H1 (cell line): ENCODE measurements around the gene NANOS3. TPM values are rescaled to one million over a fixed set of nuclear protein-coding genes. Genes with fewer than 3 reads are reported as not detected.

Source experiments
- CTCF ChIA-PET: fragments of 300-600 bp; sonication (Branson Sonifier 250); formaldehyde crosslinking; loops from one replicate; lab custom pipeline; 2021; ENCODE audit not compliant: partially characterized antibody; lab: Charles Lee
- POLR2A ChIA-PET: fragments of 300-600 bp; sonication (Branson Sonifier 250); formaldehyde crosslinking; loops from one replicate; lab custom pipeline; 2021; ENCODE audit warnings: inconsistent platforms; ENCODE audit not compliant: partially characterized antibody; lab: Charles Lee
- DNase-seq, 2 experiments: peaks; one replicate each; pipeline versions ENCODE4 v3.0.0 to v3.0.0-alpha.2; 2010 to 2022; ENCODE audit warnings: low spot score in 2 of 2, low read depth in 1 of 2, mixed read lengths in 1 of 2
- FAIRE-seq: peaks from 2 replicates; lab custom pipeline; 2011; peaks lifted over from hg19 to GRCh38; lab: Jason Lieb, UNC
- H2AFZ ChIP-seq: 2 replicates; pipeline ENCODE4 v1.8.1; 2012; ENCODE audit warnings: low read length, inconsistent platforms
- H2AK5ac ChIP-seq: 2 replicates; pipeline ENCODE4 v1.6.1; 2013; ENCODE audit warnings: low read depth, low read length
- H2BK120ac ChIP-seq: replicated peaks from 2 replicates; pipeline ENCODE3; 2013; ENCODE audit warnings: low read depth, low read length, inconsistent platforms
- H2BK12ac ChIP-seq: 2 replicates; pipeline ENCODE4 v1.6.1; 2013; ENCODE audit warnings: low read depth, low read length
- H2BK15ac ChIP-seq: 2 replicates; pipeline ENCODE4 v1.6.1; 2013; ENCODE audit warnings: low read length
- H2BK20ac ChIP-seq: 2 replicates; pipeline ENCODE4 v1.6.1; 2013; ENCODE audit warnings: low read length
- H2BK5ac ChIP-seq: 2 replicates; pipeline ENCODE4 v1.6.1; 2013; ENCODE audit warnings: low read depth, low read length
- H3K14ac ChIP-seq: 2 replicates; pipeline ENCODE4 v1.6.1; 2013; ENCODE audit warnings: inconsistent platforms; ENCODE audit not compliant: insufficient read length
- H3K18ac ChIP-seq: 2 replicates; pipeline ENCODE4 v1.6.1; 2013; ENCODE audit warnings: low read length; ENCODE audit errors: extremely low read depth
- H3K23ac ChIP-seq: 2 replicates; pipeline ENCODE4 v1.6.1; 2013; ENCODE audit warnings: inconsistent platforms; ENCODE audit not compliant: insufficient read length
- H3K23me2 ChIP-seq: 2 replicates; pipeline ENCODE4 v1.6.1; 2013; ENCODE audit warnings: low read depth, low read length
- H3K27ac ChIP-seq: 2 replicates; pipeline ENCODE4 v1.6.1; 2011; ENCODE audit warnings: low read depth, low read length, inconsistent platforms
- H3K27me3 ChIP-seq, 4 experiments: replicated peaks in 1 of 4; 1 replicate in 1 of 4; 2 replicates in 3 of 4; pipeline versions ENCODE4 v1.6.1 to v1.8.1; 2011 to 2013; ENCODE audit warnings: low read length in 3 of 4, mild to moderate bottlenecking in 3 of 4, inconsistent platforms in 2 of 4, mixed read lengths in 2 of 4, moderate library complexity in 1 of 4; ENCODE audit not compliant: control insufficient read depth in 3 of 4, insufficient read depth in 3 of 4; ENCODE audit errors: extremely low read depth in 1 of 4
- H3K36me3 ChIP-seq, 4 experiments: 2 replicates each; pipeline versions ENCODE4 v1.6.1 to v1.8.1; 2011 to 2013; ENCODE audit warnings: mild to moderate bottlenecking in 4 of 4, low read length in 3 of 4, moderate library complexity in 2 of 4, control low read depth in 1 of 4, inconsistent platforms in 1 of 4; ENCODE audit not compliant: insufficient read depth in 4 of 4, control insufficient read depth in 2 of 4
- H3K4ac ChIP-seq: replicated peaks from 2 replicates; pipeline ENCODE3; 2013; ENCODE audit warnings: low read length, low read depth, mixed read lengths, inconsistent platforms; ENCODE audit not compliant: insufficient read length
- H3K4me1 ChIP-seq, 4 experiments: replicated peaks in 1 of 4; 1 replicate in 1 of 4; 2 replicates in 3 of 4; pipeline versions ENCODE4 v1.6.1 to v1.8.1; 2011 to 2013; ENCODE audit warnings: low read length in 3 of 4, inconsistent platforms in 2 of 4, mixed read lengths in 1 of 4; ENCODE audit not compliant: insufficient read depth in 4 of 4, control insufficient read depth in 3 of 4
- H3K4me2 ChIP-seq, 2 experiments: 2 replicates each; pipeline versions ENCODE4 v1.6.1 to v1.8.1; 2011 to 2013; ENCODE audit warnings: low read depth in 2 of 2, low read length in 2 of 2, control low read depth in 1 of 2, inconsistent platforms in 1 of 2, mild to moderate bottlenecking in 1 of 2; ENCODE audit not compliant: insufficient read depth in 1 of 2
- H3K4me3 ChIP-seq, 4 experiments: fragments of 200-600, 300-600 bp in 1 of 4; sonication (generic), shearing (Covaris generic), sonication (Bioruptor Twin) in 1 of 4; 2 replicates each; pipeline versions ENCODE4 v1.5.1 to v1.8.1; 2011 to 2016; ENCODE audit warnings: low read length in 4 of 4, low read depth in 3 of 4, control low read depth in 2 of 4, inconsistent platforms in 2 of 4, mild to moderate bottlenecking in 2 of 4, mixed read lengths in 1 of 4, moderate library complexity in 1 of 4; ENCODE audit not compliant: insufficient read depth in 2 of 4; ENCODE audit errors: extremely low read depth in 1 of 4
- H3K56ac ChIP-seq: replicated peaks from 2 replicates; pipeline ENCODE3; 2013; ENCODE audit warnings: low read depth, mild to moderate bottlenecking, mixed read lengths, low read length, inconsistent platforms; ENCODE audit not compliant: insufficient read length
- H3K79me1 ChIP-seq: 2 replicates; pipeline ENCODE4 v1.6.1; 2013; ENCODE audit warnings: low read depth, low read length, control low read depth
- H3K79me2 ChIP-seq, 2 experiments: 2 replicates each; pipeline versions ENCODE4 v1.6.1 to v1.8.1; 2012 to 2013; ENCODE audit warnings: low read length in 2 of 2, mild to moderate bottlenecking in 2 of 2, inconsistent platforms in 1 of 2; ENCODE audit not compliant: insufficient read depth in 2 of 2, control insufficient read depth in 1 of 2
- H3K9ac ChIP-seq, 4 experiments: replicated peaks in 1 of 4; 1 replicate in 1 of 4; 2 replicates in 3 of 4; pipeline versions ENCODE4 v1.6.1 to v1.8.1; 2011 to 2013; ENCODE audit warnings: low read depth in 3 of 4, low read length in 3 of 4, control low read depth in 2 of 4, mild to moderate bottlenecking in 2 of 4, moderate library complexity in 2 of 4, inconsistent platforms in 1 of 4; ENCODE audit errors: extremely low read depth in 1 of 4
- H3K9me3 ChIP-seq, 2 experiments: 2 replicates each; pipeline versions ENCODE4 v1.6.1 to v1.8.1; 2012 to 2013; ENCODE audit warnings: mild to moderate bottlenecking in 2 of 2, moderate library complexity in 2 of 2, control low read depth in 1 of 2, inconsistent platforms in 1 of 2, low read depth in 1 of 2, low read length in 1 of 2, mixed read lengths in 1 of 2; ENCODE audit not compliant: insufficient read depth in 2 of 2
- H4K20me1 ChIP-seq, 2 experiments: replicated peaks in 1 of 2; 2 replicates each; pipeline versions ENCODE3 to v1.8.1; 2011 to 2013; ENCODE audit warnings: inconsistent platforms in 2 of 2, low read length in 2 of 2, mild to moderate bottlenecking in 1 of 2; ENCODE audit not compliant: insufficient read depth in 2 of 2, control insufficient read depth in 1 of 2
- H4K5ac ChIP-seq: 2 replicates; pipeline ENCODE4 v1.6.1; 2013; ENCODE audit warnings: low read length, low read depth, mixed read lengths, inconsistent platforms; ENCODE audit not compliant: insufficient read length
- H4K8ac ChIP-seq: 2 replicates; pipeline ENCODE4 v1.8.0; 2013; ENCODE audit warnings: mild to moderate bottlenecking, moderate library complexity, low read length, inconsistent platforms; ENCODE audit not compliant: insufficient read depth; ENCODE audit errors: extremely low read depth
- H4K91ac ChIP-seq: replicated peaks from 2 replicates; pipeline ENCODE3; 2013; ENCODE audit warnings: low read length, mixed read lengths, inconsistent platforms; ENCODE audit not compliant: insufficient read length
- WGBS, 2 experiments: shearing (Covaris generic) in 1 of 2; methylation state at CpG; one replicate each; pipeline versions ENCODE4 v1.1.6 to v1.1.7; 2013 to 2015; ENCODE audit warnings: low lambda C conversion rate in 2 of 2, mixed read lengths in 2 of 2, inconsistent platforms in 1 of 2, low coverage in 1 of 2, missing lambda C conversion rate in 1 of 2; ENCODE audit not compliant: insufficient replicate concordance in 2 of 2, insufficient coverage in 1 of 2, insufficient read length in 1 of 2; ENCODE audit errors: extremely low coverage in 1 of 2, missing lambda C conversion rate in 1 of 2; 5-methylcytosine and 5-hydroxymethylcytosine counted together
- polyA plus RNA-seq, 7 experiments: library from polyadenylated mRNA; depleted of rRNA in 3 of 7; stranded (reverse) in 5 of 7; unstranded in 2 of 7; fragments of >200 nt in 5 of 7; fragments of 200-250 nt in 2 of 7; gene quantifications; 1 replicate in 5 of 7; 2 replicates in 1 of 7; 4 replicates in 1 of 7; pipeline versions ENCODE4 v1.2.1 to v1.2.3, GENCODE V29; 2011 to 2013; ENCODE audit warnings: missing spikeins in 2 of 7, mixed read lengths in 2 of 7
- total RNA-seq: library from RNA; stranded (reverse); fragmentation: NEBNext Ultra II Directional; extraction: Animal tissue kit (Norgen Biotek cat#: 25700); gene quantifications from 2 replicates; pipeline ENCODE4 v1.2.1, GENCODE V29; 2021

Gene NANOS3
- total and polyA plus RNA-seq, 2 of the 8 experiments (the other 6 are each of a cell fraction or from before 2014, with no cell fraction given) = 0.62 TPM; not detected in 1

DNA sequence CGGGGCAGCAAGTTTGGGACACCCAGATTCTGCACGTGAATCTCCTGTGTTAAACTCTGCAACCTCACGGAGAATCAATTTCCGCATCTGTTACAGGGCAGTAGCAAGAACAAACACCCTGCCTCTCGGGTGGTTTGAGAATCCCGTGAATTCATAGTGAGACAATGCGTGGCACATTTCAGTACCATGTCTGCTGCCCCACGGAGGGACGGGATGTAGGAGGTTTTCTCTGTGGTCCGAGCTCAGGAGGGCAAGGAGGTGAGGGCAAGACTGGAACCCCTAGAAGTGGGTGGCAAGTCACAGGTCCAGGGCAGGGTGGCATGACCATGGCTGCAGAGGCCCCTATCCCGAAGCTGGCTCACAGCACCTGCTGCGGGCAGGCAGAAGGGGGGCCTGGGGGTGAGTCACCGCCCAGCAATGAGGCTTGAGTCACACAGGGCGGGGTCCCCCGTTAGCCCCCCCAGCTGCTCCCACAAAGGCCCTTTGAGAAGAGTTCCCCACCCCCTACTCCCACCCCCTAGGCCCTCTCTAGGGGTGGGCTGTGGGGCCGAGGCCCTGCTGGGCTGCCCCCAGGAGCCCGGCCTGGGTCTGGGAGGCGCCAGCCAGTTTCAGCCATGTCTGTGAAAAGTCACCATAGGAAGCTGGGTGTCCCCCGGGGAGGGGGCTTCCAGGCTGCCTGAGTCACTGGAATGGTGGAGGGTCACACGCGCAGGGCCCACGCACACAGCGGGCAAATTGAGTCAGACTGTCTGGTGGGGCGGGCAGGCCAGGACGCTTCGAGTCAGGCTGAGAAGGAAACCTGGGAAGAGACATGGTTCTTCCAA, 25.8 kb upstream of the NANOS3 start:
- no peaks in the 10 kb centered on the region for H3K36me3 ChIP-seq
- H2BK120ac ChIP-seq = no peak overlapping the region
- no peaks in the 10 kb centered on the region for H4K20me1 ChIP-seq
- H2BK5ac ChIP-seq = peak overlapping the region; percentile 92
- FAIRE-seq = no peak
- peak overlapping the region; percentile 100 for H2BK12ac ChIP-seq
- no peak for DNase-seq
- no peak overlapping the region for H3K14ac ChIP-seq
- H4K8ac ChIP-seq = peak overlapping the region; percentile 91
- H2BK20ac ChIP-seq = peak overlapping the region; percentile 91; the same call in 1 of the 2 replicates
- H2BK15ac ChIP-seq = peak overlapping the region; percentile 95; the same call in 1 of the 2 replicates
- no peak overlapping the region for H3K23ac ChIP-seq
- peaks cover 13% of the 10 kb centered on the region; the same call in 1 of the 2 replicates for H3K23me2 ChIP-seq
- H3K4me3 ChIP-seq = peak overlapping the region in 3 of 4 experiments; percentile 3 to 42 (median 10); a peak in 4 of 8 replicates
- H3K27me3 ChIP-seq = no peaks in the 10 kb centered on the region
- ChIA-PET CTCF (interaction anchor here (0.6 to 3.6 kb wide), 9 partner anchors 9 to 471 kb away, joined by 3 to 31 read pairs (median 4); no protein-coding TSS in a partner anchor), POLR2A (interaction anchor here (1.0 to 9.2 kb wide), 6 partner anchors 9 to 76 kb away, joined by 3 to 62 read pairs (median 6); partner anchors contain the start of gene ZSWIM4)
- H3K79me1 ChIP-seq = no peaks in the 10 kb centered on the region
- peak overlapping the region; percentile 67 for H3K27ac ChIP-seq
- H3K79me2 ChIP-seq = no peaks in the 10 kb centered on the region
- H3K4me2 ChIP-seq = peak overlapping the region; percentile 53 to 68
- no peak overlapping the region for H3K4ac ChIP-seq
- H2AFZ ChIP-seq = no peak overlapping the region; the same call in 1 of the 2 replicates
- peak overlapping the region; percentile 73 for H3K18ac ChIP-seq
- 84% methylated on average over 23 of the region's 26 CpGs; no CpG with 5 or more reads in 1 of the 2 experiments for WGBS, 2 experiments
- no peaks in the 10 kb centered on the region for H3K9me3 ChIP-seq
- no peak overlapping the region for H4K5ac ChIP-seq
- H3K9ac ChIP-seq = peak overlapping the region in 2 of 4 experiments; percentile 13 to 47; a peak in 3 of 7 replicates
- peak overlapping the region; percentile 72 for H4K91ac ChIP-seq
- H3K4me1 ChIP-seq = peaks cover 6 to 23% (median 16%) of the 10 kb centered on the region in 4 experiments
- H2AK5ac ChIP-seq = peak overlapping the region; percentile 98
- no peak overlapping the region for H3K56ac ChIP-seq
